HG02588 (cell line): ENCODE data around the gene METRN.

ENCODE experiments used
- ATAC-seq: cut with Tn5 transposase; IDR thresholded peaks from one replicate; pipeline ENCODE4 v1.9.1; 2021; ENCODE audit warnings: mild to moderate bottlenecking, moderate library complexity; ENCODE audit not compliant: unreplicated experiment

Gene METRN

GRCh38 chr16:714558-715476, at the start of gene METRN:
TSS of gene METRN (plus strand) at chr16:715118. CDS start at chr16:715290, 172 bp downstream.
- peak; percentile 71 for ATAC-seq

GRCh38 chr16:666572-666971, 48.3 kb upstream of the METRN start:
- no peak for ATAC-seq

- no peak for ATAC-seq
These were observed 47.7 kb upstream of the METRN start for GRCh38 chr16:667113-667779.

- peak; percentile 74 for ATAC-seq
These were observed 47.0 kb upstream of the METRN start, which contains the start of gene RHOT2 for GRCh38 chr16:667780-668518. TSS of gene RHOT2 (plus strand) at chr16:668132. CDS start at chr16:668200, 68 bp downstream.

GRCh38 chr16:668519-669171, 46.3 kb upstream of the METRN start:
- ATAC-seq, result peak; percentile 9

- ATAC-seq, result no peak
These were observed 45.3 kb upstream of the METRN start for GRCh38 chr16:669666-670065.

GRCh38 chr16:670485-671352, 44.2 kb upstream of the METRN start:
- no peak for ATAC-seq

- ATAC-seq, result no peak
These were observed 43.4 kb upstream of the METRN start for GRCh38 chr16:671353-672131.

GRCh38 chr16:672371-672770, 42.5 kb upstream of the METRN start:
- ATAC-seq, result no peak

- no peak for ATAC-seq
These were observed 42.1 kb upstream of the METRN start for GRCh38 chr16:672851-673250.

GRCh38 chr16:673399-673991, 41.4 kb upstream of the METRN start:
- no peak for ATAC-seq

GRCh38 chr16:674214-674881, 40.6 kb upstream of the METRN start:
- no peak for ATAC-seq

GRCh38 chr16:674968-675883, 39.7 kb upstream of the METRN start, which contains the start of gene RHBDL1:
TSS of gene RHBDL1 (plus strand) at chr16:675671. CDS start at chr16:675791, 120 bp downstream.
- no peak for ATAC-seq

GRCh38 chr16:675884-676564, 38.9 kb upstream of the METRN start:
- no peak for ATAC-seq

- ATAC-seq, result no peak
These were observed 38.4 kb upstream of the METRN start for GRCh38 chr16:676565-676902.

GRCh38 chr16:676913-677312, 38.0 kb upstream of the METRN start:
- ATAC-seq, result no peak
